NB4 (cell line): ENCODE results near the gene SLC1A5.
"Not testable (repeated sequence)": the region's sequence is repeated elsewhere in the genome, so short reads cannot be mapped to it uniquely, and the experiment has no call there.

Experiments
- DNase-seq: peaks from one replicate; pipeline ENCODE4 v3.0.0; 2010; ENCODE audit warnings: low read depth
- H3K4me3 ChIP-seq: one replicate; pipeline ENCODE4 v1.5.1; 2011; ENCODE audit warnings: mild to moderate bottlenecking, low read depth, low read length, moderate library complexity
- CTCF ChIP-seq: IDR thresholded peaks from one replicate; pipeline ENCODE4 v1.5.1; 2012; ENCODE audit warnings: low read depth, low read length
- MAX ChIP-seq: IDR thresholded peaks from 2 replicates; pipeline ENCODE4 v1.6.1; 2011; ENCODE audit warnings: low read depth, low read length
- MYC ChIP-seq: IDR thresholded peaks from 2 replicates; pipeline ENCODE4 v1.6.1; 2011; ENCODE audit warnings: low read depth, low read length
- POLR2A ChIP-seq: IDR thresholded peaks from 2 replicates; pipeline ENCODE4 v1.6.1; 2011; ENCODE audit warnings: mild to moderate bottlenecking; ENCODE audit not compliant: insufficient read length; ENCODE audit errors: extremely low read depth

SLC1A5 gene

GRCh38 chr19:46764817-46765291 is 23.5 kb downstream of the SLC1A5 start:
- DNase-seq, result peak; percentile 84
- no peak for TF ChIP-seq MAX
- TF ChIP-seq POLR2A, result no peak
- no peak for TF ChIP-seq CTCF
- no peak for TF ChIP-seq MYC
- no peak overlapping the region for H3K4me3 ChIP-seq

- DNase-seq, result no peak
- no peak overlapping the region for H3K4me3 ChIP-seq
- TF ChIP-seq POLR2A (no peak), MYC (no peak), MAX (no peak), CTCF (no peak)
Observed at GRCh38 chr19:46762245-46762890, 26.0 kb downstream of the SLC1A5 start.

GRCh38 chr19:46761418-46761831 is 27.0 kb downstream of the SLC1A5 start:
- TF ChIP-seq POLR2A, result no peak
- TF ChIP-seq MYC, result peak; percentile 50; the same call in 1 of the 2 replicates
- peak; percentile 94 for TF ChIP-seq MAX
- no peak for TF ChIP-seq CTCF
- H3K4me3 ChIP-seq, result no peak overlapping the region
- no peak for DNase-seq

- not testable (repeated sequence) for DNase-seq, H3K4me3 ChIP-seq
Observed at GRCh38 chr19:46760897-46761296, 27.5 kb downstream of the SLC1A5 start.

GRCh38 chr19:46760363-46760762 is 28.0 kb downstream of the SLC1A5 start:
- TF ChIP-seq POLR2A (no peak), MAX (no peak), MYC (no peak), CTCF (no peak)
- H3K4me3 ChIP-seq, result no peak overlapping the region

GRCh38 chr19:46759817-46760333 is 28.5 kb downstream of the SLC1A5 start:
- TF ChIP-seq MYC, result no peak
- TF ChIP-seq CTCF, result no peak
- TF ChIP-seq POLR2A, result no peak
- TF ChIP-seq MAX, result no peak
- H3K4me3 ChIP-seq, result no peak overlapping the region
- no peak for DNase-seq

More at GRCh38 chr19:46760363-46760762, 28.0 kb downstream of the SLC1A5 start:
- DNase-seq, result no peak
